H1 (cell line): Measurements from ENCODE around the gene CLDN12. TPM values are rescaled to one million over a fixed set of nuclear protein-coding genes. Genes with fewer than 3 reads are reported as not detected.

Source experiments
- CTCF ChIA-PET: fragments of 300-600 bp; sonication (Branson Sonifier 250); formaldehyde crosslinking; loops from one replicate; lab custom pipeline; 2021; ENCODE audit not compliant: partially characterized antibody; lab: Charles Lee
- POLR2A ChIA-PET: fragments of 300-600 bp; sonication (Branson Sonifier 250); formaldehyde crosslinking; loops from one replicate; lab custom pipeline; 2021; ENCODE audit warnings: inconsistent platforms; ENCODE audit not compliant: partially characterized antibody; lab: Charles Lee
- DNase-seq, 2 experiments: peaks; one replicate each; pipeline versions ENCODE4 v3.0.0 to v3.0.0-alpha.2; 2010 to 2022; ENCODE audit warnings: low spot score in 2 of 2, low read depth in 1 of 2, mixed read lengths in 1 of 2
- FAIRE-seq: peaks from 2 replicates; lab custom pipeline; 2011; peaks lifted over from hg19 to GRCh38; lab: Jason Lieb, UNC
- H2AFZ ChIP-seq: 2 replicates; pipeline ENCODE4 v1.8.1; 2012; ENCODE audit warnings: low read length, inconsistent platforms
- H2AK5ac ChIP-seq: 2 replicates; pipeline ENCODE4 v1.6.1; 2013; ENCODE audit warnings: low read depth, low read length
- H2BK120ac ChIP-seq: replicated peaks from 2 replicates; pipeline ENCODE3; 2013; ENCODE audit warnings: low read depth, low read length, inconsistent platforms
- H2BK12ac ChIP-seq: 2 replicates; pipeline ENCODE4 v1.6.1; 2013; ENCODE audit warnings: low read depth, low read length
- H2BK15ac ChIP-seq: 2 replicates; pipeline ENCODE4 v1.6.1; 2013; ENCODE audit warnings: low read length
- H2BK20ac ChIP-seq: 2 replicates; pipeline ENCODE4 v1.6.1; 2013; ENCODE audit warnings: low read length
- H2BK5ac ChIP-seq: 2 replicates; pipeline ENCODE4 v1.6.1; 2013; ENCODE audit warnings: low read depth, low read length
- H3K14ac ChIP-seq: 2 replicates; pipeline ENCODE4 v1.6.1; 2013; ENCODE audit warnings: inconsistent platforms; ENCODE audit not compliant: insufficient read length
- H3K18ac ChIP-seq: 2 replicates; pipeline ENCODE4 v1.6.1; 2013; ENCODE audit warnings: low read length; ENCODE audit errors: extremely low read depth
- H3K23ac ChIP-seq: 2 replicates; pipeline ENCODE4 v1.6.1; 2013; ENCODE audit warnings: inconsistent platforms; ENCODE audit not compliant: insufficient read length
- H3K23me2 ChIP-seq: 2 replicates; pipeline ENCODE4 v1.6.1; 2013; ENCODE audit warnings: low read depth, low read length
- H3K27ac ChIP-seq: 2 replicates; pipeline ENCODE4 v1.6.1; 2011; ENCODE audit warnings: low read depth, low read length, inconsistent platforms
- H3K27me3 ChIP-seq, 4 experiments: replicated peaks in 1 of 4; 1 replicate in 1 of 4; 2 replicates in 3 of 4; pipeline versions ENCODE4 v1.6.1 to v1.8.1; 2011 to 2013; ENCODE audit warnings: low read length in 3 of 4, mild to moderate bottlenecking in 3 of 4, inconsistent platforms in 2 of 4, mixed read lengths in 2 of 4, moderate library complexity in 1 of 4; ENCODE audit not compliant: control insufficient read depth in 3 of 4, insufficient read depth in 3 of 4; ENCODE audit errors: extremely low read depth in 1 of 4
- H3K36me3 ChIP-seq, 4 experiments: 2 replicates each; pipeline versions ENCODE4 v1.6.1 to v1.8.1; 2011 to 2013; ENCODE audit warnings: mild to moderate bottlenecking in 4 of 4, low read length in 3 of 4, moderate library complexity in 2 of 4, control low read depth in 1 of 4, inconsistent platforms in 1 of 4; ENCODE audit not compliant: insufficient read depth in 4 of 4, control insufficient read depth in 2 of 4
- H3K4ac ChIP-seq: replicated peaks from 2 replicates; pipeline ENCODE3; 2013; ENCODE audit warnings: low read length, low read depth, mixed read lengths, inconsistent platforms; ENCODE audit not compliant: insufficient read length
- H3K4me1 ChIP-seq, 4 experiments: replicated peaks in 1 of 4; 1 replicate in 1 of 4; 2 replicates in 3 of 4; pipeline versions ENCODE4 v1.6.1 to v1.8.1; 2011 to 2013; ENCODE audit warnings: low read length in 3 of 4, inconsistent platforms in 2 of 4, mixed read lengths in 1 of 4; ENCODE audit not compliant: insufficient read depth in 4 of 4, control insufficient read depth in 3 of 4
- H3K4me2 ChIP-seq, 2 experiments: 2 replicates each; pipeline versions ENCODE4 v1.6.1 to v1.8.1; 2011 to 2013; ENCODE audit warnings: low read depth in 2 of 2, low read length in 2 of 2, control low read depth in 1 of 2, inconsistent platforms in 1 of 2, mild to moderate bottlenecking in 1 of 2; ENCODE audit not compliant: insufficient read depth in 1 of 2
- H3K4me3 ChIP-seq, 4 experiments: fragments of 200-600, 300-600 bp in 1 of 4; sonication (generic), shearing (Covaris generic), sonication (Bioruptor Twin) in 1 of 4; 2 replicates each; pipeline versions ENCODE4 v1.5.1 to v1.8.1; 2011 to 2016; ENCODE audit warnings: low read length in 4 of 4, low read depth in 3 of 4, control low read depth in 2 of 4, inconsistent platforms in 2 of 4, mild to moderate bottlenecking in 2 of 4, mixed read lengths in 1 of 4, moderate library complexity in 1 of 4; ENCODE audit not compliant: insufficient read depth in 2 of 4; ENCODE audit errors: extremely low read depth in 1 of 4
- H3K56ac ChIP-seq: replicated peaks from 2 replicates; pipeline ENCODE3; 2013; ENCODE audit warnings: low read depth, mild to moderate bottlenecking, mixed read lengths, low read length, inconsistent platforms; ENCODE audit not compliant: insufficient read length
- H3K79me1 ChIP-seq: 2 replicates; pipeline ENCODE4 v1.6.1; 2013; ENCODE audit warnings: low read depth, low read length, control low read depth
- H3K79me2 ChIP-seq, 2 experiments: 2 replicates each; pipeline versions ENCODE4 v1.6.1 to v1.8.1; 2012 to 2013; ENCODE audit warnings: low read length in 2 of 2, mild to moderate bottlenecking in 2 of 2, inconsistent platforms in 1 of 2; ENCODE audit not compliant: insufficient read depth in 2 of 2, control insufficient read depth in 1 of 2
- H3K9ac ChIP-seq, 4 experiments: replicated peaks in 1 of 4; 1 replicate in 1 of 4; 2 replicates in 3 of 4; pipeline versions ENCODE4 v1.6.1 to v1.8.1; 2011 to 2013; ENCODE audit warnings: low read depth in 3 of 4, low read length in 3 of 4, control low read depth in 2 of 4, mild to moderate bottlenecking in 2 of 4, moderate library complexity in 2 of 4, inconsistent platforms in 1 of 4; ENCODE audit errors: extremely low read depth in 1 of 4
- H3K9me3 ChIP-seq, 2 experiments: 2 replicates each; pipeline versions ENCODE4 v1.6.1 to v1.8.1; 2012 to 2013; ENCODE audit warnings: mild to moderate bottlenecking in 2 of 2, moderate library complexity in 2 of 2, control low read depth in 1 of 2, inconsistent platforms in 1 of 2, low read depth in 1 of 2, low read length in 1 of 2, mixed read lengths in 1 of 2; ENCODE audit not compliant: insufficient read depth in 2 of 2
- H4K20me1 ChIP-seq, 2 experiments: replicated peaks in 1 of 2; 2 replicates each; pipeline versions ENCODE3 to v1.8.1; 2011 to 2013; ENCODE audit warnings: inconsistent platforms in 2 of 2, low read length in 2 of 2, mild to moderate bottlenecking in 1 of 2; ENCODE audit not compliant: insufficient read depth in 2 of 2, control insufficient read depth in 1 of 2
- H4K5ac ChIP-seq: 2 replicates; pipeline ENCODE4 v1.6.1; 2013; ENCODE audit warnings: low read length, low read depth, mixed read lengths, inconsistent platforms; ENCODE audit not compliant: insufficient read length
- H4K8ac ChIP-seq: 2 replicates; pipeline ENCODE4 v1.8.0; 2013; ENCODE audit warnings: mild to moderate bottlenecking, moderate library complexity, low read length, inconsistent platforms; ENCODE audit not compliant: insufficient read depth; ENCODE audit errors: extremely low read depth
- H4K91ac ChIP-seq: replicated peaks from 2 replicates; pipeline ENCODE3; 2013; ENCODE audit warnings: low read length, mixed read lengths, inconsistent platforms; ENCODE audit not compliant: insufficient read length
- BCL11A ChIP-seq, 2 experiments: IDR thresholded peaks; one replicate each; pipeline ENCODE4 v1.6.1; 2011; ENCODE audit warnings: low read depth in 2 of 2, low read length in 2 of 2, mild to moderate bottlenecking in 2 of 2
- WGBS, 2 experiments: shearing (Covaris generic) in 1 of 2; methylation state at CpG; one replicate each; pipeline versions ENCODE4 v1.1.6 to v1.1.7; 2013 to 2015; ENCODE audit warnings: low lambda C conversion rate in 2 of 2, mixed read lengths in 2 of 2, inconsistent platforms in 1 of 2, low coverage in 1 of 2, missing lambda C conversion rate in 1 of 2; ENCODE audit not compliant: insufficient replicate concordance in 2 of 2, insufficient coverage in 1 of 2, insufficient read length in 1 of 2; ENCODE audit errors: extremely low coverage in 1 of 2, missing lambda C conversion rate in 1 of 2; 5-methylcytosine and 5-hydroxymethylcytosine counted together
- polyA plus RNA-seq, 7 experiments: library from polyadenylated mRNA; depleted of rRNA in 3 of 7; stranded (reverse) in 5 of 7; unstranded in 2 of 7; fragments of >200 nt in 5 of 7; fragments of 200-250 nt in 2 of 7; gene quantifications; 1 replicate in 5 of 7; 2 replicates in 1 of 7; 4 replicates in 1 of 7; pipeline versions ENCODE4 v1.2.1 to v1.2.3, GENCODE V29; 2011 to 2013; ENCODE audit warnings: missing spikeins in 2 of 7, mixed read lengths in 2 of 7
- total RNA-seq: library from RNA; stranded (reverse); fragmentation: NEBNext Ultra II Directional; extraction: Animal tissue kit (Norgen Biotek cat#: 25700); gene quantifications from 2 replicates; pipeline ENCODE4 v1.2.1, GENCODE V29; 2021

CLDN12 gene
- total and polyA plus RNA-seq, 2 of the 8 experiments (the other 6 are each of a cell fraction or from before 2014, with no cell fraction given): 49.2 to 127 TPM

DNA sequence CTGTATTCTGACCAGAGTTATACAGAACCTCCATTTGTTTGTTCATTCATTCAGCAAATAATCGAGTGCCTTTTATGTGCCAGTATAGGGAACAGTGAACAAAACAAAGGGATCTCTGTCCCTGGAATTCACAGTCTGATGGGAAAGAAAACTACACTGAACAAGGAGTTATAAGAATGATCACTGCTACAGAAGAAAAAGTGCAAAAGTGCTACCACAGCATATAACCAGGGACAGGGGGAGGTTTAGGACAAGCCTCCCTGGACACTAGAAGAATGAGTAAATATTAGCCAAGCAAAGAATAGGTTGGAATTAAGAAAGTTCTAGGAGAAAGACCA is 4.2 kb downstream of the CLDN12 start:
- H2AFZ ChIP-seq: no peak overlapping the region
- no peak overlapping the region for H4K91ac ChIP-seq
- H3K36me3 ChIP-seq: peaks cover 4 to 33% (median 21%) of the 10 kb centered on the region in 4 experiments; a peak in 7 of 8 replicates
- no peak for TF ChIP-seq BCL11A (IDR thresholded peaks at IDR 0.05; ENCODE audit: low read depth in 2 of 2, low read length in 2 of 2)
- no peak overlapping the region for H2BK20ac ChIP-seq
- no peak overlapping the region for H2BK15ac ChIP-seq
- H2AK5ac ChIP-seq: no peak overlapping the region
- H3K9ac ChIP-seq: no peak overlapping the region
- POLR2A ChIA-PET: no interaction called here
- DNase-seq (no peak), FAIRE-seq (no peak)
- no peak overlapping the region for H3K56ac ChIP-seq
- peaks cover 0 to 23% of the 10 kb centered on the region in 2 experiments; a peak in 2 of 4 replicates for H3K79me2 ChIP-seq
- peaks cover 2% of the 10 kb centered on the region; the same call in 1 of the 2 replicates for H3K79me1 ChIP-seq
- CTCF ChIA-PET: no interaction called here
- H3K23me2 ChIP-seq: peaks cover 4% of the 10 kb centered on the region; the same call in 1 of the 2 replicates
- no peak overlapping the region for H2BK120ac ChIP-seq
- H3K23ac ChIP-seq: no peak overlapping the region
- H3K4ac ChIP-seq: no peak overlapping the region
- H4K8ac ChIP-seq: no peak overlapping the region
- 90% methylated on average over 1 of the region's 1 CpG; no CpG with 5 or more reads in 1 of the 2 experiments for WGBS, 2 experiments
- no peak overlapping the region for H3K4me2 ChIP-seq
- H3K4me1 ChIP-seq: no peaks in the 10 kb centered on the region
- no peak overlapping the region for H3K14ac ChIP-seq
- peaks cover 2 to 4% of the 10 kb centered on the region in 2 experiments for H4K20me1 ChIP-seq
- H2BK5ac ChIP-seq: no peak overlapping the region
- H3K18ac ChIP-seq: no peak overlapping the region
- H2BK12ac ChIP-seq: no peak overlapping the region
- H3K4me3 ChIP-seq: no peak overlapping the region
- H4K5ac ChIP-seq: no peak overlapping the region
- H3K9me3 ChIP-seq: no peaks in the 10 kb centered on the region
- no peaks in the 10 kb centered on the region for H3K27me3 ChIP-seq
- H3K27ac ChIP-seq: no peak overlapping the region
